AG09309 (cell line): ENCODE data around the gene COQ10B.

Experiments
- DNase-seq: peaks from one replicate; pipeline ENCODE4 v3.0.0-alpha.2; 2010; ENCODE audit warnings: low read depth
- H3K4me3 ChIP-seq: 2 replicates; pipeline ENCODE4 v1.5.1; 2011; ENCODE audit warnings: mild to moderate bottlenecking, low read depth, low read length, moderate library complexity; ENCODE audit not compliant: control insufficient read depth
- CTCF ChIP-seq: IDR thresholded peaks from 2 replicates; pipeline ENCODE4 v1.5.1; 2011; ENCODE audit warnings: mild to moderate bottlenecking, low read depth, low read length, inconsistent platforms; ENCODE audit not compliant: insufficient read depth, control insufficient read depth; ENCODE audit errors: missing control alignments

Gene COQ10B

GRCh38 chr2:197499594-197500502 is 46.5 kb downstream of the COQ10B start, which contains the start of the genes HSPD1 and HSPE1:
Gene HSPD1 (minus strand): TSS chr2:197499840. CDS start chr2:197498848, 992 bp downstream.
Gene HSPE1 (plus strand): TSS chr2:197500379. CDS start chr2:197500437, 58 bp downstream.
- H3K4me3 ChIP-seq: peak within 1 kb of the TSS; percentile 97
- DNase-seq: peak; percentile 96
- TF ChIP-seq CTCF: no peak

GRCh38 chr2:197500503-197501131 is 47.3 kb downstream of the COQ10B start:
- DNase-seq: no peak
- TF ChIP-seq CTCF: no peak
- peak overlapping the region; percentile 97 for H3K4me3 ChIP-seq

- TF ChIP-seq CTCF: no peak
- H3K4me3 ChIP-seq: no peak overlapping the region
- DNase-seq: no peak
These were observed 48.8 kb downstream of the COQ10B start for GRCh38 chr2:197502201-197502600.

- no peak overlapping the region for H3K4me3 ChIP-seq
- TF ChIP-seq CTCF: no peak
- no peak for DNase-seq
These were observed 49.3 kb downstream of the COQ10B start for GRCh38 chr2:197502685-197503084.

- H3K4me3 ChIP-seq: no peak overlapping the region
- TF ChIP-seq CTCF: no peak
- no peak for DNase-seq
These were observed 50.6 kb downstream of the COQ10B start for GRCh38 chr2:197504000-197504399.

- DNase-seq: no peak
- no peak overlapping the region for H3K4me3 ChIP-seq
- TF ChIP-seq CTCF: no peak
These were observed 51.2 kb downstream of the COQ10B start for GRCh38 chr2:197504512-197504911.
